Right forelimb (tissue), 1 donor: ENCODE measurements around the gene SLAMF9.

Source experiments
- DNase-seq: peaks from one replicate; pipeline ENCODE4 v3.0.0-alpha.2; 2018

Gene SLAMF9

GRCh38 chr1:159953536-159954515 lies at the start of gene SLAMF9:
Gene SLAMF9 (minus strand): TSS chr1:159954237. CDS start chr1:159954137, 100 bp downstream.
- peak; percentile 21 for DNase-seq

DNA sequence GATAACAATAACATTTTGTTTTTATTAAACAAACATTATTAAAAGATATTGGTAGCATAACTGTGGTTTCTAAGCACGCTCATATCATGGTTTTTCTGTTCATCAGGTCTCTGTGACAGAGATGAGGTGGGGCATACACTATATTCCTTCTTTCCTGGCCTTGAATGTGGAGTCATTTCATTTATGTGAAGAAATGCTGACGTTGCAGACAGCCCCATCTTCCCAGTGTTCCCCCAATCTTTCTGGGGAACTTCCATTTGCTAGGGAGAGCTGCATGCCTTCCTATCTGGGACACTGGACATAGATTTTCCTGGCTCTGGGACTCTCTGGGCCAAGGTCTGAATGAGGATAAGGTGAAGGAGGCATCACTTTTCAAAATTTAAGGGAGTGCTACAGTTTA lies 47.4 kb upstream of the SLAMF9 start:
- no peak for DNase-seq

GRCh38 chr1:159999204-159999603 lies 45.2 kb upstream of the SLAMF9 start:
- no peak for DNase-seq

DNA sequence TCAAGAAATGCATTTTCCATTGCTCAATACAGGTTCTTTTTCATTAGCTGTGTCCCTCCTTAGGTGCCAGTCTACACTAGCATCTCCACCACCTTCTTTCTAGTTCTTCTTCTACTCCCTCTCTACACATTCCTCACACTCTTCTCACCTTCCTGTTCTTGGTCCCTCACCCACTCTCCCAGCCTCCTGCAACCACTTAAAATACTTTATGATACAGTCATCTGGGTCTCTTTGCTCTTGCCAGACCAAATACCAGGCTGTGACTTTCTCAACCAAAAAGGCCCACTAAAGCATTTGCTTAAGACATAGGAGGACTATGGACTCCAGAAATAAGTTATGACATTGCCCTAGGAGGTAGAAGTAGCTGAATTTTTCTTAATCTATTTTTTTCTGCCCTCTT lies 42.6 kb upstream of the SLAMF9 start:
- DNase-seq = no peak

- DNase-seq = no peak
Measured at GRCh38 chr1:159994896-159995295, 40.9 kb upstream of the SLAMF9 start.

- no peak for DNase-seq
Measured at GRCh38 chr1:159993911-159994310, 39.9 kb upstream of the SLAMF9 start.

DNA sequence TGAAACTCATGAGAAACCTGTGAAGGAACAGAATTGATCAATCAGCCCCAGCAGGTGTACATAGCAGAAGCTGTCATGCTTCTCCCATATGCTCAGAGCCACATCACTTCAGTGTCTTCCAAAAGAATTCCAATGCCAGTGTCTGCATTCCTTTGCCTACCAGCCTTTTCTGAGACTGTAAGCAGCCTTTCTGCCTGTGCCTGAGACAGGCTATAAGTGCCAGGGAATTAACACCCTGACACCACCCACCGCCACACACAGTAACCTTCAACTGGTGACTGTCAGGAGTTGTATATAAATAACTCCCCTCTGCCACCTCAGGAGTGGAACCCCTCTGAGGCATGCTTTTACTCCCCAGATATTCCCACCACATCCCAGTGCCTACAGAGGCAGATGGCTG lies 38.1 kb upstream of the SLAMF9 start:
- DNase-seq = no peak

- DNase-seq = no peak
Measured at GRCh38 chr1:159991513-159991912, 37.5 kb upstream of the SLAMF9 start.

DNA sequence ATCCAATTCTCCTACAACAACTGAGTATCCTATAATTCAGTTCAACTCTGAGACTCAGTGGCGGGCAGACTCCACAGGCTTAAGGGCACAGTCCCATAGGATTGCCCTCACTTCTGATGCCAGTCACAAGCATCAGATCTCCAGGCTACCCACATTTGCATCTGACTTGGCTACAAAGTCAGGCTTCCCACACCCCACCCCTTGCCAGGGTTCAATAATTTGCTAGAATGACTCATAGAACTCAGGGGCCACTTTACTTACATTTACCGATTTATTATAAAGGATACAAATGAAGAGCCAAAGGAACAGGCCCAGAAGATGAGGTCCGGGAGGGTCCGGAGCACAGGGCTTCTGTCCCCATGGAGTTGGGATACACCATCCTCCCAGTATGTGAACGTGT lies 36.0 kb upstream of the SLAMF9 start:
- DNase-seq = no peak

DNA sequence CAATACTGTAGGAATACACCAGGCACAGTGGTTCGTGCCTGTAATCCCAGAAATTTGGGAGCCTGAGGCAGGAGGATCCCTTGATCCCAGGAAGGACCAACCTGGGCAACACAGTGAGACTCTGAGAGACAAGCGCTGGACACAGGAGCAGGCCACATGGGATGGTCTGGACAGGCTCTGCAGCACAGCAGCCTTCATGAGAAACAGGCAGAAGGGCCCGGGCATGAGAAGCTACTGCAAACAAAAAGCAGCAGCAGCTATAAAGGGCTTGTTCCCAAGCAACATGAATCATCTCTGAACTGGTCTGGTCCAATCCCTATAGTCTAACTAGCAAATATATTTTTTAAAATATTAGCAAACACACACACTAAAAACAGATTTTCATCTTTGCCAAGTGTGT lies 35.5 kb upstream of the SLAMF9 start:
- no peak for DNase-seq

DNA sequence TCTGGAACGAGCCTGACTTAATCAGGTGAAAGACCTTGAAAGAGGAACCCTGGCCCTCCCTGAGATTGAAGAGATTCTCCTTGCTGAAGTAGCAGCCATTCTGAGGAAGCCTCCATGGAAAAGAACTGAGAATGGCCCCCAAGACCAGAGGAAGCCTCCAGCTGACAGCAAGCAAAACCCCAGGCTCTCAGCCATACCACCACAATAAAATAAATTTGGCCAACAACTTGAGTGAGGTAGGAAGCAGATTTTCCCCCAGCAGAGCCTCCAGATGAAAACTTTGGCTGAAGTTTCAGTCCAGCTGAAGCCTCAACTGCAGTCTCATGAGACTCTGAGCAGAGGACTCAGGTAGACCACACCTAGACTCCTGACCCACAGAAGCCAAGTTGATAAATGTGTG lies 34.0 kb upstream of the SLAMF9 start:
- DNase-seq = no peak

GRCh38 chr1:159987186-159987585 lies 33.1 kb upstream of the SLAMF9 start:
- no peak for DNase-seq

- DNase-seq = no peak
Measured at GRCh38 chr1:159986531-159986930, 32.5 kb upstream of the SLAMF9 start.

GRCh38 chr1:159986093-159986492 lies 32.1 kb upstream of the SLAMF9 start:
- no peak for DNase-seq

GRCh38 chr1:159985473-159985872 lies 31.4 kb upstream of the SLAMF9 start:
- no peak for DNase-seq

DNA sequence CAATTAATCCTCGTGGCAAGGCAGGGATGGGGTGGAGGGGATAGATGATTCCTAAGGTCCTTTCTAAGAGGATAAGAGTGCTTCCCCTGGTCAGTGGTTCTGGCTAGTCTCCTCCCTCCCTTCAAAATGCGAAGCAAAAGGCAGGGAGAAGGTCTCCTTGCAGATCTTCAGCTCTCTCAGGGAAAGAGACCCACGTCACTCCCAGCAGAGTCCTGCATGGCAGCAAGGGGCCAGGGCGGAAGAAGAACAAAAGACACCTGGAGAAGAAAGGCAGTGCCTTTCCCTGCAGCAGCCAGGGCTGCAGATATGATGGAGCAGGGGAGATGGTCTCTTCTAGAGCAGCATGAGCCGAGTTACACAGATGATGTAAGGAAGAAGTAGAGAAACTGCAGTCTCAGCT lies 29.6 kb upstream of the SLAMF9 start:
- no peak for DNase-seq

- DNase-seq = no peak
Measured at GRCh38 chr1:159982280-159982679, 28.2 kb upstream of the SLAMF9 start.

DNA sequence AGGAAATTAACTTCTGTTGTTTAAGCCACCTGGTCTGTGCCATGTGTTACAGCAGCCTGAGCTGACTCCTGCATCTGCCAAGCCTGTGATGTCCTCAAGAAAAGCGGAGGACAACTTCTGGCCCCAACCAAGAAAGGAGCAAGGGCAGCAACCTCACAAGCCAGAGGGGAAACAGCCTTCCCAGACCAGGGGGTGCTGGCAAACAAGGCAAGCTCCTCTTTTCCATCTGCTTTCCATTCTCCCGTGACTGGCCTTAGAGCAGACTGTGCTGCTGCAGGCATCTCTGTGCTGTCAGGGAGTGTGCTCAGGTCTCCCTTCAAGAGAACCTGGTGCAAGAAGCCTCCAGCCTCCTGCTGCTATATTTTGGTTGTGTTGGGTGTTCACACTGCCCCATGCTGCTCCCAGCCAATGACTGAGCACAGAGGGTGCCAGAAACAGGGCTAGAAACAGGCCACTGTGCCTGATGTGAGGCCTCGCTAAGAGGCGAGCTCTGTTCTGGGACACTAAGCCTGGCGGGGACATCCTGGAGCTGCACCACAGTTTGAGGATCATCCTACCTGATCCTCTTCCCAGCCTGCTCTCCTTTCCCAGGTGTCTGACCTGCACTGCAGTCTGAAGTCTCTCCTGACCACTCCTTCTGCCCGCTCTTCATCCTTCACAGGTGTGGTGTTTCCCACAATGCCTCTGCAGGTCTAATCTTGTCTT lies 27.5 kb upstream of the SLAMF9 start:
- no peak for DNase-seq

- DNase-seq = no peak
Measured at GRCh38 chr1:159980786-159981185, 26.7 kb upstream of the SLAMF9 start.

- DNase-seq = no peak
Measured at GRCh38 chr1:159980076-159980475, 26.0 kb upstream of the SLAMF9 start.

DNA sequence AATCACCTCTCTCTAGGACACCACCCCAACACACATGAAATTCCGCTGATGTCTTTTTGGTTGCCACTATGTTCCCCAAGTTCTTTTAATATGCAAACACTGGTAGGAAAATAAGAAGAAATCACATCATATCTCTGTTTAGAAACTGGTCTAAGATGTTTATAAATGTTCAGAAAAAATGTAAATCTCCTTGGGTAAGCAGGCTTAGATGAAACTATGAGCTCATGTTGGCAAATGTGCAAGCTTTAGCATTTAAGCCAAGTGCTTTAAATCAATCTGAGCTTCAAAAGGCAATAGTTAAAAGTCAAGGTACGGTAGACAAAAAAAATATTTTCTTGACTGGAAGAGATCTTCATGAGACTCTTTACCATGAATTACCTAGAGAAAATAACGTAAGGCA lies 25.2 kb upstream of the SLAMF9 start:
- DNase-seq = no peak

GRCh38 chr1:159978107-159978398 lies 24.0 kb upstream of the SLAMF9 start:
- no peak for DNase-seq

DNA sequence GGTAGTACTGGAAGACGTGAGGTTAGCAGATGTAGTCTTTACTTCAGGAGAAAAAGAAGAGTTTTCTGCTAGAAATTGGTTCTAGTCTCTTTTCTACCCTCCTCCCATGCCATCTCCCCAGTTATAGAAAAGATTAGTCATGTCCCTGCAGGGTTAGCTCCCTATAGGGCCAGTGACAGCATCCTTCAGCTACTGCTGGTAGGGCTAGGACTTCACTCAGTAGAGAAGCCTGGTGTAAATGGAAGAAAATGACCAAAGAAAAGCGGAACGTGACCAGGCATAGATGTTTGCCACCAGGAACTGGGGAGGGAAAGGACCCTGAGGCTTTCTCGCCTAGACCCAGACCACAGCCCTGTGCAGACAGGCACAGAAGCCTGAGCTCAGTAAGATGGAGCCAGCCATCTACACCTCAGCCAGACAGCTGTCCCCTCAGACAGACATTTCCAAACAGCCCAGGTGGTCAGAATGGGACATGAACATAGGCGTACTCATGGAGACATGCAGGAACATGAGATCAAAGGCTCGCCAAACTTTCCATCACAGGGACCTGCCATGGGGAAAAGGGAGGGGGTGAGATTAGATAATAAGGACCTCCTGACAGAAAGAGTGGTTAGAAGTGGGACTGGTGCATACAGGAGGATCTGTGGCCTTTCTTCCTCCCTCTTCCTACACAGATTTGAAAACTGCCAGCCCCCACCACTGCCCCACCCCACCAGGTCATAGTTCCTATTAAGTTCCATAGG lies 23.5 kb upstream of the SLAMF9 start:
- DNase-seq = no peak
